PC-9 (cell line): Measurements from ENCODE around the gene MTHFD1L. TPM values are rescaled to one million over a fixed set of nuclear protein-coding genes. Genes with fewer than 3 reads are reported as not detected.

Source experiments
- BruUV-seq: library from RNA; stranded (reverse); fragments of 400-500 nt; replicated peaks from 2 replicates; lab custom pipeline; 2021; lab: Mats Ljungman, UMichigan
- CTCF ChIA-PET: fragments of 300-600 bp; sonication (Branson Sonifier 250); formaldehyde crosslinking; loops from one replicate; lab custom pipeline; 2022; ENCODE audit warnings: antibody characterized with exemption; lab: Charles Lee
- POLR2A ChIA-PET: fragments of 300-600 bp; sonication (Branson Sonifier 250); formaldehyde crosslinking; loops from one replicate; lab custom pipeline; 2022; ENCODE audit warnings: antibody characterized with exemption; ENCODE audit not compliant: unreplicated experiment; lab: Charles Lee
- DNase-seq, 2 experiments: peaks; one replicate each; pipeline versions ENCODE4 v3.0.0 to v3.0.0-alpha.2; 2015 to 2022; ENCODE audit warnings: mixed read lengths in 1 of 2
- H2AFZ ChIP-seq: fragments of 200-600 bp; sonication (generic); 2 replicates; pipeline ENCODE4 v1.8.1; 2017; ENCODE audit warnings: antibody characterized with exemption
- H3F3A ChIP-seq: fragments of 200-600 bp; sonication (generic); 2 replicates; pipeline ENCODE4 v1.8.1; 2017; ENCODE audit warnings: antibody characterized with exemption, mild to moderate bottlenecking, low read depth; ENCODE audit not compliant: insufficient read depth
- H3K27ac ChIP-seq: fragments of 200-600 bp; sonication (generic); 2 replicates; pipeline ENCODE4 v1.6.1; 2016; ENCODE audit warnings: mixed run types
- H3K27me3 ChIP-seq: fragments of 200-600 bp; sonication (generic); 2 replicates; pipeline ENCODE4 v1.6.1; 2016; ENCODE audit warnings: low read depth, mixed run types; ENCODE audit not compliant: insufficient read depth
- H3K36me3 ChIP-seq: fragments of 200-600 bp; sonication (generic); 2 replicates; pipeline ENCODE4 v1.6.1; 2016; ENCODE audit warnings: low read depth, mixed run types
- H3K4me1 ChIP-seq: fragments of 200-600 bp; sonication (generic); replicated peaks from 2 replicates; pipeline ENCODE4 v1.6.1; 2016; ENCODE audit warnings: mixed run types; ENCODE audit not compliant: insufficient read depth
- H3K4me2 ChIP-seq: fragments of 200-600 bp; sonication (generic); 2 replicates; pipeline ENCODE4 v1.6.1; 2017; ENCODE audit warnings: mixed run types
- H3K4me3 ChIP-seq: fragments of 200-600 bp; sonication (generic); 2 replicates; pipeline ENCODE4 v1.6.1; 2016; ENCODE audit warnings: mixed run types
- H3K79me2 ChIP-seq: fragments of 200-600 bp; sonication (generic); 2 replicates; pipeline ENCODE4 v1.6.1; 2017; ENCODE audit warnings: low read depth, mixed run types
- H3K9me2 ChIP-seq: fragments of 200-600 bp; sonication (generic); 2 replicates; pipeline ENCODE4 v1.8.1; 2017; ENCODE audit warnings: mild to moderate bottlenecking; ENCODE audit not compliant: insufficient read depth
- H3K9me3 ChIP-seq: fragments of 200-600 bp; sonication (generic); 2 replicates; pipeline ENCODE4 v1.8.1; 2016; ENCODE audit warnings: low read depth; ENCODE audit not compliant: insufficient read depth
- H4K20me1 ChIP-seq: fragments of 200-600 bp; sonication (generic); 2 replicates; pipeline ENCODE4 v1.8.1; 2017; ENCODE audit not compliant: insufficient read depth
- EZH2 ChIP-seq: fragments of 200-600 bp; sonication (generic); IDR thresholded peaks from 2 replicates; pipeline ENCODE4 v1.8.0; 2017; ENCODE audit warnings: antibody characterized with exemption, low read depth
- intact Hi-C: fragments of 100-400 bp; cut with micrococcal nuclease; formaldehyde crosslinking; loops from one replicate; pipeline ENCODE4 v1.10.0; 2022; ENCODE audit not compliant: unreplicated experiment
- total RNA-seq: library from RNA; stranded (reverse); gene quantifications from 2 replicates; pipeline ENCODE4 v1.2.3, GENCODE V29; 2021
- TF ChIP-seq, protein P1 (sequence below): fragments of 200-600 bp; sonication (generic); conservative IDR thresholded peaks from 2 replicates; pipeline ENCODE4 v1.6.1; 2017; ENCODE audit warnings: mixed run types, antibody characterized with exemption, mild to moderate bottlenecking, moderate library complexity

Gene MTHFD1L
- total RNA-seq, 1 experiment from 2014 or later, result 53.3 TPM

DNA sequence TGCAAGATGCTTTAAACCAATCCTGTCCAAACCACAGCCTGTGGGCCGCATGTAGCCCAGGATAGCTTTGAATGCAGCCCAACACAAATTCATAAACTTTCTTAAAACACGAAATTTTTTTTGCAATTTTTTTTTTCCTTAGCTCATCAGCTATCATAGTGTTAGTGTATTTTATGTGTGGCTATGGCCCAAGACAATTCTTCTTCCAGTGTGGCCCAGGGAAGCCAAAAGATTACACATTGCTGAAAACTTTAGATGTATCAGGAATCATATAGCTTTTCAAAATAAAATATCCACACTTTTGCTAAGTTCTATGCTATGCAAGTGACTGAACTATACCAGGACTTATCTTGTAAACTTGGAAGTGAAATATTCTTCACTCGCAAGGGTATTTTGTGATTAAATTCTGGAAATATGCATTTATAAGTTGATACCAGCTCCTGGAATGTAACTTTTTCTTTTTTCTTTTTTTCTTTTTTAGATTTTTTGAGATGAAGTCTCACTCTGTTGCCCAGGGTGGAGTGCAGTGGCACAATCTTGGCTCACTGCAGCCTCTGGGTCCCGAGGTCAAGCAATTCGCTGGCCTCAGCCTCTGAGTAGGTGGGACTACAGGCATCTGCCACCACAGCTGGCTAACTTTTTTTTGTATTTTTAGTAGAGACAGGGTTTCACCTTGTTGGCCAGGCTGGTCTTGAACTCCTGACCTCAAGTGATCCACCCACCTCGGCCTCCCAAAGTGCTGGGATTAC is 49.8 kb downstream of the MTHFD1L start:
- no peaks in the 10 kb centered on the region for H3K79me2 ChIP-seq
- intact Hi-C loops, result no loop called here
- no peaks in the 10 kb centered on the region for H3K4me1 ChIP-seq
- BruUV-seq, result no TSS peak
- no peak overlapping the region for H3K27ac ChIP-seq
- no peak overlapping the region for H3K4me3 ChIP-seq
- TF ChIP-seq, protein P1, sequence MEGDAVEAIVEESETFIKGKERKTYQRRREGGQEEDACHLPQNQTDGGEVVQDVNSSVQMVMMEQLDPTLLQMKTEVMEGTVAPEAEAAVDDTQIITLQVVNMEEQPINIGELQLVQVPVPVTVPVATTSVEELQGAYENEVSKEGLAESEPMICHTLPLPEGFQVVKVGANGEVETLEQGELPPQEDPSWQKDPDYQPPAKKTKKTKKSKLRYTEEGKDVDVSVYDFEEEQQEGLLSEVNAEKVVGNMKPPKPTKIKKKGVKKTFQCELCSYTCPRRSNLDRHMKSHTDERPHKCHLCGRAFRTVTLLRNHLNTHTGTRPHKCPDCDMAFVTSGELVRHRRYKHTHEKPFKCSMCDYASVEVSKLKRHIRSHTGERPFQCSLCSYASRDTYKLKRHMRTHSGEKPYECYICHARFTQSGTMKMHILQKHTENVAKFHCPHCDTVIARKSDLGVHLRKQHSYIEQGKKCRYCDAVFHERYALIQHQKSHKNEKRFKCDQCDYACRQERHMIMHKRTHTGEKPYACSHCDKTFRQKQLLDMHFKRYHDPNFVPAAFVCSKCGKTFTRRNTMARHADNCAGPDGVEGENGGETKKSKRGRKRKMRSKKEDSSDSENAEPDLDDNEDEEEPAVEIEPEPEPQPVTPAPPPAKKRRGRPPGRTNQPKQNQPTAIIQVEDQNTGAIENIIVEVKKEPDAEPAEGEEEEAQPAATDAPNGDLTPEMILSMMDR, result no peak
- TF ChIP-seq EZH2, result no peak
- DNase-seq, result no peak
- peaks cover 7% of the 10 kb centered on the region for H4K20me1 ChIP-seq
- no peak overlapping the region for H2AFZ ChIP-seq
- no peak overlapping the region for H3K4me2 ChIP-seq
- H3K36me3 ChIP-seq, result peaks cover 19% of the 10 kb centered on the region; the same call in 1 of the 2 replicates
- ChIA-PET POLR2A (interaction anchor here (0.6 kb wide), 1 partner anchor 460 kb away, joined by 3 read pairs; no protein-coding TSS in a partner anchor), CTCF (no interaction called here)
- H3K27me3 ChIP-seq, result no peaks in the 10 kb centered on the region
- no peaks in the 10 kb centered on the region for H3K9me2 ChIP-seq
- H3K9me3 ChIP-seq, result no peaks in the 10 kb centered on the region
- H3F3A ChIP-seq, result no peaks in the 10 kb centered on the region

DNA sequence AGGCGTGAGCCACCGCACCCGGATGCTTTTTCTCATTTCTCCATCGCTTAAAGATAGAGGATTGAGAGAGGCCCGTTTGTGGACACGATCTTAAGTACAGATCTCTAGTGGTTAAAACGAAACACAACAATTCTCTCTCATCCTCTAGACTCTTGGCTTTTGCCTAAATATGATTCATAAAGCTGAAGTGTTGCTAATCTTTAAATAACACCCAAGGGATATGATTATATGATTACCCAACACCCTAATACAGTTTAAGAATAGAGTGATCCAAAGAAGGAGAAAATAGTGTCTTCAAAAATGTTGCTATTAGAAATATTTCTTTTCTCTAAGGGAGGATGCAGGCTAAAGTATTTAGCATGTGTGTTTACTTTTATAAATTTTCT is 50.4 kb downstream of the MTHFD1L start:
- H3K27ac ChIP-seq, result no peak overlapping the region
- CTCF ChIA-PET, result no interaction called here
- H3K9me2 ChIP-seq, result no peaks in the 10 kb centered on the region
- no peak for DNase-seq
- no TSS peak for BruUV-seq
- no peaks in the 10 kb centered on the region for H3K79me2 ChIP-seq
- no peaks in the 10 kb centered on the region for H3K9me3 ChIP-seq
- H4K20me1 ChIP-seq, result peaks cover 7% of the 10 kb centered on the region
- intact Hi-C loops, result no loop called here
- POLR2A ChIA-PET, result no interaction called here
- no peak overlapping the region for H3K4me3 ChIP-seq
- H3K27me3 ChIP-seq, result no peaks in the 10 kb centered on the region
- H3K4me1 ChIP-seq, result no peaks in the 10 kb centered on the region
- TF ChIP-seq EZH2, result no peak
- TF ChIP-seq, protein P1, result no peak
- H2AFZ ChIP-seq, result no peak overlapping the region
- H3F3A ChIP-seq, result no peaks in the 10 kb centered on the region
- H3K4me2 ChIP-seq, result no peak overlapping the region
- H3K36me3 ChIP-seq, result peaks cover 14% of the 10 kb centered on the region; the same call in 1 of the 2 replicates

DNA sequence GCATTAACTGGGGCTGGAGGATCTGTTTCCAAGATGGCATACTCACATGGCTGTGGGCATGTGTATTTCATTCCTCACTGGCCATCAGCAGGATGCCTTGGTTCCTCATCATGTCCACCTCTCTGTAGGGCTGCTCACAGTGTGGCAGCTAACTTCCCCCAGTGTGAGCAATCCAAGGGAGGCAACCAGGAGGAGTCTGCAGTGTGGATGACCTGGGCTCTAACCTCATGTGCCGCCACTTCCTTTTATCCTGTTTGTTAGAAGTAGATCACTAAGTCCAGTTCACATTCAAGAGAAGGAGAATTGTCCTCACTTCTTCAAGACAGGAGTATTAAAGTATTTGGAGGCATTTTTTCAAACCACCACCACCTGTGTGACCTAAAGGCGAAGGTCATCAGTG is 54.4 kb downstream of the MTHFD1L start:
- Histone ChIP-seq H3K9me2 (no peaks in the 10 kb centered on the region), H3K4me3 (no peak overlapping the region), H3K9me3 (no peaks in the 10 kb centered on the region), H4K20me1 (peaks cover 7% of the 10 kb centered on the region), H3K27me3 (no peaks in the 10 kb centered on the region), H3K4me2 (no peak overlapping the region), H3K4me1 (0 out of 2 replicates have a peak, but pooled peaks cover 4% of the 10 kb centered on the region), H3K27ac (no peak overlapping the region), H3K36me3 (peaks cover 10% of the 10 kb centered on the region; the same call in 1 of the 2 replicates), H3F3A (no peaks in the 10 kb centered on the region), H2AFZ (no peak overlapping the region), H3K79me2 (no peaks in the 10 kb centered on the region)
- intact Hi-C loops, result no loop called here
- CTCF ChIA-PET, result no interaction called here
- BruUV-seq, result no TSS peak
- TF ChIP-seq EZH2, result no peak
- TF ChIP-seq, protein P1, result no peak
- POLR2A ChIA-PET, result no interaction called here
- DNase-seq, result no peak
